HG03025 (cell line): ENCODE data around the gene DERL3.

Source experiments
- ATAC-seq: cut with Tn5 transposase; IDR thresholded peaks from one replicate; pipeline ENCODE4 v1.9.1; 2021; ENCODE audit warnings: mild to moderate bottlenecking, moderate library complexity; ENCODE audit not compliant: unreplicated experiment, low FRiP score

Gene DERL3

DNA sequence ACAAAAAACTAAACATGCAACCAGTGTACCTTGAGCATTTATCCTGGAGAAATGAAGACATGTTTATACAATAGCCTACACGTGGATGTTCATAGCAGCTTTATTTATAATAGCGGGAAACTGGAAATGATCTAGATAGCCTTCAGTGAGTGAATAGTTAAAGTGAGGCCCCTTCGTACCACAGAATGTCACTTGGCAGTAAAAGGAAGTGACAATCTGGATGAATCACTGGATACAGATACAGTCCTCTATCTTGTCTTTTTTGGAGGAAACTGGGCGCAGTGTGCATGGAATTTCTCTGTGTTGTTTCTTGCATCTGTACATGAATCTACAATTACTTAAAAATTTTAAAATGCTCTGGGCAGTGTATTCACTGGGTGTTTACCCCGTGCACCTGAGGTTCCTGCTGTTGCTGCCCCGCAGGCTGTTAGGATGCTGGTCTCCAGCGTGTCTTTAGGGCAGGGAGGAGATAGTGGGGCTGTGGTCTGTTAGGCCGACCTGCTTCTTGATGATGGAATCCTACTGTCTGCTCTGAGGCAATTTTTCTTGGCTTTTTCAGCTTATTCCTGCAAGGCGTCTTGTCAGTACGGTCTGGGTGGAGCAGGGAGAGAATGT, 23.2 kb downstream of the DERL3 start:
- no peak for ATAC-seq

DNA sequence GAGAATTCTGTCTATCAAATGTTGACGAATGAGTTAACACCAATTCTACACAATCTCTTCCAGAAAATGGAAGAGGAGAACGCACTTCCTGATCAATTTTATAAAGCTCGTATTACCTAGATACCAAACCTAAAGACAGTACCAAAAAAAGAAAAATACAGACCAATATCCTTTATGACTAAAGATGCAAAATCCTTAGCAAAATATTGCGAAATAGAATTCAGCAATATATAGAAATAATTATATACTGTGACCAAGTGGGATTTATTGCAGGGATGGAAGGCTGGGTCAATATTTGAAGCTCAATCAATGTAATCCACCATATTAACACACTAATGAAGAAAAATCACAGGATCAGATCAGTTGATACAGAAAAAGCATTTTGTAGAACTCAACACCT, 26.4 kb downstream of the DERL3 start:
- ATAC-seq = no peak

GRCh38 chr22:23806837-23807236, 32.0 kb downstream of the DERL3 start:
- no peak for ATAC-seq

GRCh38 chr22:23804781-23805291, 34.0 kb downstream of the DERL3 start:
- no peak for ATAC-seq

- no peak for ATAC-seq
Measured at GRCh38 chr22:23803001-23803819, 35.6 kb downstream of the DERL3 start.

DNA sequence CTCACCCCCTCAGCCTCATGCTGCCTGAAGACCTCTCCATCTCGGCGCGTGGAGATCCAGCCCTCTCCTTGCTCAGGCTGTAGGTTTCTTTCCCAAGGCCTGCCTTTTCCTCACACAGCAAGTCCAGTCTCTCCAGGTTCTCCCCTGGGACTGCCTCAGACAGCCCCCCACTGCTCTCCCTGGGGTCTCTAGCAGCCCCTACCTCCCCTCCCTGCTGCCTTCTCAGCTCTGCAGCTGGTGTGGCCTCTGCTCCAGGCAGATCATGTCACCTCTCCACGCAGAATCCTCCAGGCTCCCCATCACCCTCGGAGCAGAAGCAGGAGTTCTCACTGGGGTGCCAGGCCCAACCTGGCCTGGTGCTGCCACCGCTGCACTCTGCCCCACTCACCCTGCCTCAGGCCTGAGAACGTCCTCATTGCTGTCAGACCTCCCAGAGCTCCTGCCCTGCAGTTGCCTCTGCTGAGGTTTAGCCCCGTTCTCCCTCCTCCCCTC, 36.9 kb downstream of the DERL3 start:
- ATAC-seq = no peak

DNA sequence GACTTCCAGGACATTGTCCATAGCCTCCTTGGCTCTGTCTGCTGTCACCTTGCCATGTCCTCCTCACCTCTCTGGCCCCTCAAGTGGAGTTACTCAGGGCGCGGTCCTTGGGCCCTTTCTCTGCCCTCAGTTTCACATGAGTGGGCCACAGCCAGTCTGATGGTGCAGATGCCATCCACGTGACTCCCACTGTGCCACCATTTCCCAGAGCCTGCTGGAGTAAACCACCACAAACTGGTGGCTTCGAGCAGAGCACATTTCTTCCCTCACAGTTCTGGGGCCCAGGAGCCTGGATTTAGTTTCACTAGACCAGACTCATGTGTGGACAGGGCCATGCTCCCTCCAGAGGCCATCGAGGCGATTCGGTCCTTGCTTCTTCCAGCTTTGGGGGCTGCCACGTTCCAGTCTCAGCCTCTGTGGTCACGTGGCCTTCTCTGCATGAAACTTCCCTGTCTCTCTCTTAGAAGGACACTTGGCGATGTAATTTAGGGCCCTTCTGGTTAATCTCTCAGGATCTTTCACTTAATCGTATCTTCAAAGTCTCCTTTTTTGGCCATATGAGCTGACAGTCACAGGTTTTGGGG, 37.5 kb downstream of the DERL3 start:
- ATAC-seq = no peak

DNA sequence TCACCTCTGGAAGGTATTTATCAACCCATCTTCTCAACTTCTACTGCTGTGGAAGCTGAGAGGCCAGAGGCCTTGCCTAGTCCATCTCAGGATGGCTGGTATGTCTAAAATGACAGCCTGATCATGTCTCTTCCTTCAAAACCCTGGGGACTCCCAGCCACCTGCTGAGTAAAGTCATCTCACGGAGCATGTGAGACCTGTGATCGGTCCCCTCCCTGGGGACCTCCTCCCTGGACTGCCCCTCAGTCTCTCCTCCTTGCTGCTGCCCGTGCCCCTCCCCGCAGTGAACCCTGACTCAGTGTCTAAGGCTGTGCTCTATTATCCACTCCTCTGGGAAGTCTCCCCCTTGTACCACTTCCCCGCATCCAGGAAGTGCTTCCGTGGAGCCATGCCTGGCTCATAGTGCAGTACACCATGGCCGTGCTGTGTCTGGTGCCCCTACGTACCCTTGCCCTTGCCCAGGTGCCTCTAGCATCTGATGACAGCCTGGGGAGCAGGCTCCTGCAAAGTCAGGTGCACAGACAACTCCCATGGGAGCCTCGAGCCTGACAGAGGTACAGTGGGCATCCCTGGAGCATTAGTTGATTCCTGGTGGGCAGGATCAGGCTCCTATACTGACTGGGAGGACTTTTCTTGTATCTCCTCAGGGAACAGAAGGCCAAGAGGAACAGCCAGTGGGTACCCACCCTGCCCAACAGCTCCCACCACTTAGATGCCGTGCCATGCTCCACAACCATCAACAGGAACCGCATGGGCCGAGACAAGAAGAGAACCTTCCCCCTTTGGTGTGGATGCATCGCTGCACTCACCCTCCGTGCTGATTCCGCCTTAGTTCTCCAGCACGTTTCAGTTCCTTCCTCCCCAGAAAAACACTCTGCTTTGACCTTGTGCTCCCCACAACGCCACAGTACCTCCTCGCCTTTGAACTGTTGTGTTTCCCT, 38.2 kb downstream of the DERL3 start:
- ATAC-seq = no peak

GRCh38 chr22:23796461-23796860, 42.3 kb downstream of the DERL3 start:
- ATAC-seq = no peak

DNA sequence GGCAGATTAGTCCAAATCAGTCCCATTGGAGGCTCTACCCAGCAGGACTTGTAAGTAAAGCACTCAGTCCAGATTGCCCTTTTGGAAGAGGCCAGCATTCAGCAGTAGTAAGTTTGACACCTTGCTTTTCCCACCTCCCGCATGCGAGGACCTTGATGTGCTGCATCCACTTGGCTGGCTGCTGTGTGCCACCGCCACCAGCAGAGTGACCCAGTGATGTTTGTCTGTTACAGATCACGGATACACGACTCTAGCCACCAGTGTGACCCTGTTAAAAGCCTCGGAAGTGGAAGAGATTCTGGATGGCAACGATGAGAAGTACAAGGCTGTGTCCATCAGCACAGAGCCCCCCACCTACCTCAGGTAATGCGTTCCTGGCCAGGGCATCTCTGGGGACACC, 45.5 kb downstream of the DERL3 start:
- ATAC-seq = no peak

DNA sequence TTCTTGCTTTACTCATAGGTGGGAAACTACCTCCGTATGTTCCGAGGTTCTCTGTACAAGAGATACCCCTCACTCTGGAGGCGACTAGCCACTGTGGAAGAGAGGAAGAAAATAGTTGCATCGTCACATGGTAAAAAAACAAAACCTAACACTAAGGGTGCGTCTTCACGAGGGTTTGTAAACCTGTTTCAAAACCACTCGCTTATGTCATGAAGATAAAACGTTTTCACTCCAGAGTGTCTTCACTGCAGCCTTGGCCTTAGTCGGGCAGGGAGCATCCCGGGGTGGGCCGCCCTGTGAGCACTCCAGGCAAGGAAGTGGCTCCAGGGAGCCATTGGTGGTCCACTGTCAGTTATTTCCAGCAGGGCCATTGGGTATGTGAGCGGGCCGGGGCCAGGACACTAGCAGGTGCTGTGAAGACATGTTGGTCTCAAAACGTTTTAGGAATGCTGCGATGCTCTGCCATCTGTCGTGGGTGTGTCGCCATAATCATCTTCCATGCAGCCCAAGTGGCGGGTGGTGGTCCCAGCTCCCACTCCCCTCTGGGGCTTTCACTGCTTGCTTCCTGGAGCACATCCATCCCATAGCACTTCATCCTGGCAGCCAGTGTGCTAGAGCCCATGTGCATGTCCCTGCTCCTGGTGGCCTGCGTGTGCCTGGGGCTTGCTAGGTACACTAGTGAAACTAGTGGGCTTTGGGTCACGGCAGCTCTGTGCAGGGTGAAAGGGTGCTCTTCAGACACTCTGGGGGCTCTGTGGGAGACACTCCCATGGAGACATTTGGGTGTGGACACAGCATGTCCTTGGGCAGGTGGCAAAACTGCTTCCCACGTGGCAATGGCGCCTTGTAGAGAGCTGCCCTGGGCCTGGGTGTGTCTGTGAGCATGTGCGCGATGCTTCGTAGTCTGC, 46.8 kb downstream of the DERL3 start:
- no peak for ATAC-seq

DNA sequence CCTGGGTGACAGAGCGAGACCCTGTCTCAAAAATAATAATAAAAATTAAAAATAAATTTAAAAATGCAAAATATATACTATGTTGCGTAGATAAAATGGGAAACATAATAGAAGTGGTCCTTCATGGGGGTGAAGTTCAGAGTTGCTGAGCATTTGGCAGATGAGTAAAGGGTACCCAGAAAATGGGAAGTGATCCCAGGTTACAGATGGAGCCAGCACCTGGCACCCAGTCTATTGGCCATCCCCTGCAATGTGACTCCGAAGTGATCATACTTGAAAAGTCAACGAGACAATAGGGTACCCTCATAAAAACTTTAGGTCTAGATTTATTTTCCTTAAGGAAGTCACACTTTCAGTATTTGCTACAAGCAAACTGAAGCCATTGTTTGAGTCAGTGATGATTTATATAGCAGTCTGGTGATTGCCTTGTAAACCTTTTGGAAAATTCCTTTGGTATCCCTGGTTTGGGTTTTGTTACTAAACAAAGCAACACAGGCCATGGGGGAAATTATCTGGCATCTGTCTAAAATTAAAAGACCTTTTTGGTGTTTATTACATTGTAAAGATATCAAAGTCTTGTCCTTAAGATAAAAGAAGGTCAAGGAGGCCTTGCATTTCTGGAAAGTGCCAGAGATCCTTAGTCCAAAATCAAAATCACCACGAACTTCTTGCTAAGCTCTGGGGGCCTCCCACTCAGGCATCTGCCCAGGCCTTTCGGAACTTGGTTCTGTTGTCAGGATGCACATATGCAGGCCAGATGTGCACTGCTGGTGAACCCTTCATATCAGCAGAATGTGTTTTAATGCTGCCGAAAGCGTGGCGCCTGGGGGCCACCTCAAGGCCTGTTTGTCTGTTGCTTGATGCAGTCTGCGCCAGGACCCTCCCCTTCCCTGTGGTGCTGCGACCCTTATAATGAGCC, 47.7 kb downstream of the DERL3 start:
- no peak for ATAC-seq

- no peak for ATAC-seq
Measured at GRCh38 chr22:23789638-23790037, 49.2 kb downstream of the DERL3 start.

DNA sequence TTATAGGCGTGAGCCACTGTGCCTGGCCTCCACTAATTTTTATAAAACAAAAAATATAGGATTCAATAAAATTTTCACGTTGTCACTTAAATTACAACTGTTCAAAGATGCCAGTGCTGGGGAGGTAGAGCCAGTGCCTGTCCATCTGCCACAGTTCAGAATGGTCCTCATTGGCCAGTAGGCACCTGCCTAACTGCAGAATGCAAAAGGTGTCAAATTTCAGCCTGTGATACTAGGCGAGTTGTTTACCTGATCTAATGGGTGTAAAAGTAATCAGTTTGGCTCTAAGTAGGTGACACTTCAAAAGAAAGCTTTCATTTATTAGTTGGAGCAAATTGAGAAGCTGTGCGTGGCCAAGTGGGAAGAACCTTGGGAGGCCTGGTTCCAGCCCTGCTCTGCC, 49.7 kb downstream of the DERL3 start:
- no peak for ATAC-seq

DNA sequence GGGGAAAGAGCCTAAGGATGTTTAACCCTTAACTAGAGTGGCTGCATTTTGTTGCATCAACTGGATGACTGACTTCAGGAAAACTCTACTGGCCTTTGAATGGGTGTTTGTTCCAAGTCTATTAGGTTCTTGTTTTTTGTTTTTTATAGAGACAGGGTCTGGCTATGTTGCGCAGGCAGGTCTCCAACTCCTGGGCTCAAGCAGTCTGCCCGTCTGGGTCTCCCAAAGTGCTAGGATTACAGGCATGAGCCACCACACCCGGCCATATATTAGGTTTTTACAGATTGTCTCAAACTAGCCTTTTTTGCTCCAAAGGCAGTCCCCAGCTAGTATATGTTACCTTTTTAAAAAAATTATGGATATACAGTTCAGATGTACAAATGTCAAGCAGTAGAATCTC, 50.9 kb downstream of the DERL3 start:
- ATAC-seq = no peak

GRCh38 chr22:23787600-23787896, 51.3 kb downstream of the DERL3 start:
- ATAC-seq = no peak

DNA sequence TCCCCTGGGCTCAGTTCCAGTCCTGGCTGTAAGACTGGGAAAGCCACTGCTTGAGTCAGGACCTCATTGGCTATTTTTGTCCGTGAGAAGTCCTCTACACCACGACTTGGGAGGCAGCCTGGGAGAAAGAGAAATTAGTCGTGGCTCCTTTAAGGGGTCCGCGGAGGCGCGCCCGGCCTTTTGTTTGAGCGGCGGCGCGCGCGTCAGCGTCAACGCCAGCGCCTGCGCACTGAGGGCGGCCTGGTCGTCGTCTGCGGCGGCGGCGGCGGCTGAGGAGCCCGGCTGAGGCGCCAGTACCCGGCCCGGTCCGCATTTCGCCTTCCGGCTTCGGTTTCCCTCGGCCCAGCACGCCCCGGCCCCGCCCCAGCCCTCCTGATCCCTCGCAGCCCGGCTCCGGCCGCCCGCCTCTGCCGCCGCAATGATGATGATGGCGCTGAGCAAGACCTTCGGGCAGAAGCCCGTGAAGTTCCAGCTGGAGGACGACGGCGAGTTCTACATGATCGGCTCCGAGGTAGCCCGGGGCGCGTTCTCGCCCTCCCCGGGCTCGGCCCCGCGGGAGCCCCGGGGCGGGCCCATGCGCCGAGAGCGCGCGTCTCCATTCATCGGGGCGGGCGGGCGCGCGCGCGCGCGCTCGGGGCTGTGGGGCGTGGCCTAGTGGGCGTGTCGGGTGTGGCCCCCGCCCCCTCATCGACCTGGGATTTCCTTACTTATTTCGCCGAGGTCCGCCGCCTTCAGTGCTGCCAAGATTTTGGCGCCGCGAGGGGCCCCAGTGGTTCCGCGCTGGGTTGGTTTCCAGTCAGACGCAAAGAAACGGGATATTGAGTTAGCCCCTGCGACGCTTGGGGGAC, 51.8 kb downstream of the DERL3 start, which contains the start of gene SMARCB1:
TSS of gene SMARCB1 (plus strand) at position 215 of the 848 bp plus-strand sequence. CDS start at position 419, 204 bp downstream.
- ATAC-seq = peak; percentile 67
